Stomach (tissue), 9 donors: ENCODE results near the gene CLEC16A. TPM values are rescaled to one million over a fixed set of nuclear protein-coding genes. Genes with fewer than 3 reads are reported as not detected.
A peak's percentile ranks its signal among the peaks of the same experiment; 100 is the strongest.

Experiments
- DNase-seq, 2 donors: peaks; one replicate each; pipeline versions ENCODE4 v3.0.0 to v3.0.0-alpha.2; 2013 to 2019
- H3K27ac ChIP-seq, 5 donors: fragments of 200-600 bp in 4 of 5; sonication (generic) in 4 of 5; one replicate each; pipeline ENCODE4 v1.5.1; 2013 to 2019; ENCODE audit warnings: mild to moderate bottlenecking in 1 of 5, moderate library complexity in 1 of 5
- H3K27me3 ChIP-seq, 3 donors: fragments of 200-600 bp; sonication (generic); one replicate each; pipeline ENCODE4 v1.5.1; 2017 to 2019; ENCODE audit warnings: mixed run types in 1 of 3
- H3K36me3 ChIP-seq, 4 donors: fragments of 200-600 bp; sonication (generic); 1 replicate in 3 of 4; 2 replicates in 1 of 4; pipeline ENCODE4 v1.5.1; 2016 to 2019
- H3K4me1 ChIP-seq, 4 donors: fragments of 200-600 bp; sonication (generic); one replicate each; pipeline ENCODE4 v1.5.1; 2016 to 2019
- H3K4me3 ChIP-seq, 4 donors: fragments of 200-600 bp; sonication (generic) in 3 of 4; one replicate each; pipeline ENCODE4 v1.5.1; 2016 to 2019; ENCODE audit warnings: mild to moderate bottlenecking in 1 of 4
- H3K9me3 ChIP-seq, 4 donors: fragments of 200-600 bp; sonication (generic); one replicate each; pipeline ENCODE4 v1.5.1; 2016 to 2019
- CTCF ChIP-seq, 7 experiments: fragments of 450-650 bp in 4 of 7; fragments of 200-600 bp in 3 of 7; sonication (generic) in 3 of 7; IDR thresholded peaks; one replicate each; pipeline ENCODE4 v1.5.1; 2016 to 2019; ENCODE audit warnings: antibody characterized with exemption in 7 of 7, control low read depth in 2 of 7, mild to moderate bottlenecking in 1 of 7
- EP300 ChIP-seq: sonication (generic); formaldehyde crosslinking; IDR thresholded peaks from one replicate; pipeline ENCODE4 v1.6.1; 2017; ENCODE audit warnings: antibody characterized with exemption
- POLR2A ChIP-seq, 4 donors: fragments of 450-650 bp; IDR thresholded peaks; one replicate each; pipeline ENCODE4 v1.6.1; 2016; ENCODE audit warnings: antibody characterized with exemption in 4 of 4, control low read depth in 2 of 4, mild to moderate bottlenecking in 1 of 4, moderate library complexity in 1 of 4
- POLR2AphosphoS5 ChIP-seq, 3 donors: sonication (generic); formaldehyde crosslinking; IDR thresholded peaks; one replicate each; pipeline ENCODE4 v1.6.1; 2016; ENCODE audit warnings: antibody characterized with exemption in 3 of 3
- WGBS, 5 donors: extraction: QIAGEN DNeasy Blood & Tissue Kit in 3 of 5; methylation state at CpG; one replicate each; pipeline versions ENCODE4 v1.1.5 to v1.1.7; 2013 to 2018; 5-methylcytosine and 5-hydroxymethylcytosine counted together
- intact Hi-C: fragments of 100-400 bp; cut with DNase I; formaldehyde crosslinking; loops from one replicate; pipeline ENCODE4 v1.15.1; 2023; ENCODE audit warnings: low total_unique reads
- polyA plus RNA-seq, 3 donors: library from polyadenylated mRNA; stranded (reverse); fragments of 200-250 nt; gene quantifications; one replicate each; pipeline ENCODE4 v1.2.3, GENCODE V29; 2013
- total RNA-seq, 5 donors: library from RNA; depleted of rRNA; stranded (reverse); fragments of >200 nt; gene quantifications; one replicate each; pipeline versions ENCODE4 v1.1.0 to v1.2.3, GENCODE V29; 2014 to 2016
- donor health status: healthy with polysubstance abuse.
- donor health status: Bipolar disorder and iron deficiency.
- donor health status: healthy.

CLEC16A gene
- total and polyA plus RNA-seq, 8 donors = 5.8 to 176 (median 21.8) TPM

- no peaks in the 10 kb centered on the region for H3K27me3 ChIP-seq
- H3K9me3 ChIP-seq = no peaks in the 10 kb centered on the region
- 79 to 91% (median 88%) methylated on average over 10 to 14 of the region's 14 CpGs for whole genome bisulfite sequencing, 5 donors
- intact Hi-C loops = no loop called here
- H3K27ac ChIP-seq = peak overlapping the region in 4 of 5 donors; percentile 13 to 80 (median 63)
- no peak overlapping the region for H3K4me3 ChIP-seq
- DNase-seq = no peak
- peaks cover 21 to 62% (median 34%) of the 10 kb centered on the region in 4 donors for H3K4me1 ChIP-seq
- peaks cover 0 to 14% (median 7%) of the 10 kb centered on the region in 4 donors for H3K36me3 ChIP-seq
- TF ChIP-seq POLR2AphosphoS5 (IDR thresholded peaks at IDR 0.05) (no peak), CTCF (IDR thresholded peaks at IDR 0.05) (no peak), EP300 (no peak), POLR2A (IDR thresholded peaks at IDR 0.05) (no peak)
These were observed 146.8 kb downstream of the CLEC16A start for GRCh38 chr16:11091021-11091785.

- DNase-seq = no peak
- TF ChIP-seq EP300 (no peak), POLR2A (IDR thresholded peaks at IDR 0.05) (no peak)
- Histone ChIP-seq H3K27ac (peak overlapping the region in 4 of 5 donors; percentile 59 to 79 (median 72)), H3K4me1 (peaks cover 21 to 52% (median 34%) of the 10 kb centered on the region in 4 donors), H3K36me3 (peaks cover 0 to 13% (median 8%) of the 10 kb centered on the region in 4 donors), H3K4me3 (no peak overlapping the region), H3K27me3 (no peaks in the 10 kb centered on the region), H3K9me3 (no peaks in the 10 kb centered on the region)
- WGBS, 5 donors = 89 to 95% (median 92%) methylated on average over 10 to 12 of the region's 12 CpGs
- intact Hi-C loops = no loop called here
These were observed 148.6 kb downstream of the CLEC16A start for GRCh38 chr16:11092788-11093571.

- Histone ChIP-seq H3K4me3 (no peak overlapping the region), H3K27me3 (no peaks in the 10 kb centered on the region), H3K4me1 (peaks cover 21 to 52% (median 34%) of the 10 kb centered on the region in 4 donors), H3K27ac (peak overlapping the region in 4 of 5 donors; percentile 59 to 79 (median 72)), H3K36me3 (peaks cover 0 to 14% (median 8%) of the 10 kb centered on the region in 4 donors), H3K9me3 (no peaks in the 10 kb centered on the region)
- TF ChIP-seq CTCF (IDR thresholded peaks at IDR 0.05) (no peak), EP300 (no peak), POLR2A (IDR thresholded peaks at IDR 0.05) (no peak)
- DNase-seq = peak in 1 of 2 donors; percentile 52
- intact Hi-C loops = no loop called here
- 58 to 80% (median 75%) methylated on average over 10 of the region's 10 CpGs for WGBS, 5 donors
These were observed 149.3 kb downstream of the CLEC16A start for GRCh38 chr16:11093572-11094074.

GRCh38 chr16:11094075-11094856, 149.9 kb downstream of the CLEC16A start:
- intact Hi-C loops = no loop called here
- Histone ChIP-seq H3K4me1 (peaks cover 21 to 52% (median 36%) of the 10 kb centered on the region in 4 donors), H3K27ac (peak overlapping the region in 4 of 5 donors; percentile 59 to 79 (median 72)), H3K36me3 (peaks cover 0 to 11% (median 8%) of the 10 kb centered on the region in 4 donors), H3K27me3 (no peaks in the 10 kb centered on the region), H3K4me3 (no peak overlapping the region), H3K9me3 (no peaks in the 10 kb centered on the region)
- TF ChIP-seq POLR2AphosphoS5 (IDR thresholded peaks at IDR 0.05) = peak in 1 of 3 donors; percentile 7
- TF ChIP-seq EP300 = no peak
- DNase-seq = peak in 1 of 2 donors; percentile 60
- WGBS, 5 donors = 30 to 56% (median 40%) methylated on average over 6 to 8 of the region's 8 CpGs
